ENCODE results near the gene CELA3B.
A peak's percentile ranks its signal among the peaks of the same experiment; 100 is the strongest.
"Not testable (repeated sequence)": the region's sequence is repeated elsewhere in the genome, so short reads cannot be mapped to it uniquely, and the experiment has no call there.

CELA3B gene

GRCh38 chr1:21976703-21977239, at the start of gene CELA3B:
CELA3B (plus strand) TSS chr1:21977022; CDS start chr1:21977040, 18 bp downstream.
- not testable (repeated sequence) for DNase-seq (ENCODE audit: low read depth)

GRCh38 chr1:21927533-21928237, 49.1 kb upstream of the CELA3B start:
- DNase-seq (ENCODE audit: low read depth): peak; percentile 86

GRCh38 chr1:21930080-21930571, 46.7 kb upstream of the CELA3B start:
- DNase-seq (ENCODE audit: low read depth): no peak

GRCh38 chr1:21930629-21931170, 46.1 kb upstream of the CELA3B start:
- peak; percentile 41 for DNase-seq (ENCODE audit: low read depth)

GRCh38 chr1:21931171-21932093, 45.4 kb upstream of the CELA3B start:
- peak; percentile 98 for DNase-seq (ENCODE audit: low read depth)

- peak; percentile 80 for DNase-seq (ENCODE audit: low read depth)
Observed at GRCh38 chr1:21932127-21932526, 44.7 kb upstream of the CELA3B start.

GRCh38 chr1:21933397-21934248, 43.2 kb upstream of the CELA3B start:
- peak; percentile 45 for DNase-seq (ENCODE audit: low read depth)

- DNase-seq (ENCODE audit: low read depth): peak; percentile 78
Observed at GRCh38 chr1:21935393-21935804, 41.4 kb upstream of the CELA3B start.

GRCh38 chr1:21935891-21936365, 40.9 kb upstream of the CELA3B start:
- peak; percentile 43 for DNase-seq (ENCODE audit: low read depth)

GRCh38 chr1:21936366-21937031, 40.3 kb upstream of the CELA3B start:
- DNase-seq (ENCODE audit: low read depth): no peak

GRCh38 chr1:21937034-21937371, 39.8 kb upstream of the CELA3B start, which contains the start of gene HSPG2:
HSPG2 (minus strand) TSS chr1:21937310; CDS start chr1:21937217, 93 bp downstream.
- no peak for DNase-seq (ENCODE audit: low read depth)

- peak; percentile 85 for DNase-seq (ENCODE audit: low read depth)
Observed at GRCh38 chr1:21937372-21938121, 39.3 kb upstream of the CELA3B start.

GRCh38 chr1:21938732-21939538, 37.9 kb upstream of the CELA3B start:
- no peak for DNase-seq (ENCODE audit: low read depth)

- peak; percentile 98 for DNase-seq (ENCODE audit: low read depth)
Observed at GRCh38 chr1:21939650-21940374, 37.0 kb upstream of the CELA3B start.

- no peak for DNase-seq (ENCODE audit: low read depth)
Observed at GRCh38 chr1:21940492-21940891, 36.3 kb upstream of the CELA3B start.

GRCh38 chr1:21941370-21941769, 35.5 kb upstream of the CELA3B start:
- DNase-seq (ENCODE audit: low read depth): no peak

- no peak for DNase-seq (ENCODE audit: low read depth)
Observed at GRCh38 chr1:21942464-21942863, 34.4 kb upstream of the CELA3B start.

GRCh38 chr1:21942959-21943640, 33.7 kb upstream of the CELA3B start:
- peak; percentile 80 for DNase-seq (ENCODE audit: low read depth)
